HepG2 (cell line): Measurements from ENCODE around the gene RBM12.

ENCODE experiments used
- CHCHD3 ChIP-seq: sonication (generic); formaldehyde crosslinking; IDR thresholded peaks from 2 replicates; pipeline ENCODE4 v1.8.0; 2022; ENCODE audit warnings: mild to moderate bottlenecking, missing genetic modification reagents, moderate library complexity
- DNMT1 ChIP-seq: sonication (generic); formaldehyde crosslinking; IDR thresholded peaks from 2 replicates; pipeline ENCODE4 v1.5.1; 2020; ENCODE audit warnings: mild to moderate bottlenecking, missing genetic modification reagents
- FOXK2 ChIP-seq: fragments of 450-650 bp; IDR thresholded peaks from 2 replicates; pipeline ENCODE4 v1.6.1; 2016
- KAT2B ChIP-seq: fragments of 150-350 bp; IDR thresholded peaks from 2 replicates; pipeline ENCODE4 v1.6.1; 2014; ENCODE audit warnings: low read depth, low read length, borderline replicate concordance
- MEIS1 ChIP-seq: sonication (generic); formaldehyde crosslinking; IDR thresholded peaks from 2 replicates; pipeline ENCODE4 v1.9.0; 2021; ENCODE audit warnings: mild to moderate bottlenecking, missing genetic modification reagents, moderate library complexity, borderline replicate concordance
- PAWR ChIP-seq: sonication (generic); formaldehyde crosslinking; IDR thresholded peaks from 2 replicates; pipeline ENCODE4 v1.4.0; 2020; ENCODE audit warnings: missing genetic modification reagents, mild to moderate bottlenecking, borderline replicate concordance
- RAD21 ChIP-seq: fragments of 450-650 bp; formaldehyde crosslinking; IDR thresholded peaks from 2 replicates; pipeline ENCODE4 v1.5.0; 2020; ENCODE audit warnings: mild to moderate bottlenecking
- RFX5 ChIP-seq: IDR thresholded peaks from 2 replicates; pipeline ENCODE4 v1.6.1; 2011; ENCODE audit warnings: low read depth, low read length, improper control_type of control experiment
- SMARCE1 ChIP-seq: fragments of 450-650 bp; IDR thresholded peaks from 2 replicates; pipeline ENCODE4 v1.6.1; 2017; ENCODE audit warnings: borderline replicate concordance
- ZNF878 ChIP-seq: sonication (generic); formaldehyde crosslinking; IDR thresholded peaks from 2 replicates; pipeline ENCODE4 v1.8.1; 2023; ENCODE audit warnings: mild to moderate bottlenecking, missing genetic modification reagents, moderate library complexity
- TF ChIP-seq, protein P1 (sequence below): sonication (generic); formaldehyde crosslinking; IDR thresholded peaks from 2 replicates; pipeline ENCODE4 v1.8.1; 2022; ENCODE audit warnings: low read depth, mild to moderate bottlenecking, missing genetic modification reagents
- TF ChIP-seq, protein P2 (sequence below): sonication (generic); formaldehyde crosslinking; IDR thresholded peaks from 2 replicates; pipeline ENCODE4 v1.8.1; 2023; ENCODE audit warnings: missing genetic modification reagents, mild to moderate bottlenecking, borderline replicate concordance
- TF ChIP-seq, protein P3 (sequence below): sonication (generic); formaldehyde crosslinking; IDR thresholded peaks from 2 replicates; pipeline ENCODE4 v1.5.0; 2020; ENCODE audit warnings: mild to moderate bottlenecking, missing genetic modification reagents, moderate library complexity

DNA sequence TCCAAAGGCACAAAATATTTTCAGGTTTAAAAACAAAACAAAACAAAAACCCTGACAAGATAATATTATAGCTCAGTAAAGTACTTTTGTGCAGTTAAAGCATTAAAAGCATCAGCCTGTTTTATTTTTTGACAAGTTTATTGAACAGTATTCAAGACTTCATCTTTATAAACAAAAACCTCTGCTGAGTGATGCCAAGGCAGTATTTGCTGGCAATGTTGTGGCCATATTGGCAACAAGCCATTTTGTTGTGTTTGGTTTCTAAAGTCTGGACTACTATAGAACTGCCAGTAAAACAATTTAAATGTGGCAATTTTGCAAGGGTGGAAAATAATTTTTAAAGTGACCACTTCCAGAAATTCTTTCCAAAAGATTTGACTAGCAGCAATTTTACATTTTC lies 15.9 kb downstream of the RBM12 start:
- TF ChIP-seq SMARCE1 (no peak), RAD21 (no peak), PAWR (CRISPR knock-in tag) (no peak), KAT2B (no peak), CHCHD3 (CRISPR knock-in tag) (no peak), MEIS1 (CRISPR knock-in tag) (no peak), ZNF878 (no peak), DNMT1 (CRISPR knock-in tag) (no peak), FOXK2 (no peak), RFX5 (no peak)
- TF ChIP-seq, protein P1, sequence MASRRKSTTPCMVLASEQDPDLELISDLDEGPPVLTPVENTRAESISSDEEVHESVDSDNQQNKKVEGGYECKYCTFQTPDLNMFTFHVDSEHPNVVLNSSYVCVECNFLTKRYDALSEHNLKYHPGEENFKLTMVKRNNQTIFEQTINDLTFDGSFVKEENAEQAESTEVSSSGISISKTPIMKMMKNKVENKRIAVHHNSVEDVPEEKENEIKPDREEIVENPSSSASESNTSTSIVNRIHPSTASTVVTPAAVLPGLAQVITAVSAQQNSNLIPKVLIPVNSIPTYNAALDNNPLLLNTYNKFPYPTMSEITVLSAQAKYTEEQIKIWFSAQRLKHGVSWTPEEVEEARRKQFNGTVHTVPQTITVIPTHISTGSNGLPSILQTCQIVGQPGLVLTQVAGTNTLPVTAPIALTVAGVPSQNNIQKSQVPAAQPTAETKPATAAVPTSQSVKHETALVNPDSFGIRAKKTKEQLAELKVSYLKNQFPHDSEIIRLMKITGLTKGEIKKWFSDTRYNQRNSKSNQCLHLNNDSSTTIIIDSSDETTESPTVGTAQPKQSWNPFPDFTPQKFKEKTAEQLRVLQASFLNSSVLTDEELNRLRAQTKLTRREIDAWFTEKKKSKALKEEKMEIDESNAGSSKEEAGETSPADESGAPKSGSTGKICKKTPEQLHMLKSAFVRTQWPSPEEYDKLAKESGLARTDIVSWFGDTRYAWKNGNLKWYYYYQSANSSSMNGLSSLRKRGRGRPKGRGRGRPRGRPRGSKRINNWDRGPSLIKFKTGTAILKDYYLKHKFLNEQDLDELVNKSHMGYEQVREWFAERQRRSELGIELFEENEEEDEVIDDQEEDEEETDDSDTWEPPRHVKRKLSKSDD (CRISPR knock-in tag) = no peak
- TF ChIP-seq, protein P2, sequence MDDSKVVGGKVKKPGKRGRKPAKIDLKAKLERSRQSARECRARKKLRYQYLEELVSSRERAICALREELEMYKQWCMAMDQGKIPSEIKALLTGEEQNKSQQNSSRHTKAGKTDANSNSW (CRISPR knock-in tag) = no peak
- TF ChIP-seq, protein P3, sequence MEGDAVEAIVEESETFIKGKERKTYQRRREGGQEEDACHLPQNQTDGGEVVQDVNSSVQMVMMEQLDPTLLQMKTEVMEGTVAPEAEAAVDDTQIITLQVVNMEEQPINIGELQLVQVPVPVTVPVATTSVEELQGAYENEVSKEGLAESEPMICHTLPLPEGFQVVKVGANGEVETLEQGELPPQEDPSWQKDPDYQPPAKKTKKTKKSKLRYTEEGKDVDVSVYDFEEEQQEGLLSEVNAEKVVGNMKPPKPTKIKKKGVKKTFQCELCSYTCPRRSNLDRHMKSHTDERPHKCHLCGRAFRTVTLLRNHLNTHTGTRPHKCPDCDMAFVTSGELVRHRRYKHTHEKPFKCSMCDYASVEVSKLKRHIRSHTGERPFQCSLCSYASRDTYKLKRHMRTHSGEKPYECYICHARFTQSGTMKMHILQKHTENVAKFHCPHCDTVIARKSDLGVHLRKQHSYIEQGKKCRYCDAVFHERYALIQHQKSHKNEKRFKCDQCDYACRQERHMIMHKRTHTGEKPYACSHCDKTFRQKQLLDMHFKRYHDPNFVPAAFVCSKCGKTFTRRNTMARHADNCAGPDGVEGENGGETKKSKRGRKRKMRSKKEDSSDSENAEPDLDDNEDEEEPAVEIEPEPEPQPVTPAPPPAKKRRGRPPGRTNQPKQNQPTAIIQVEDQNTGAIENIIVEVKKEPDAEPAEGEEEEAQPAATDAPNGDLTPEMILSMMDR (CRISPR knock-in tag) = no peak
